SIG-M5 (cell line): ENCODE data around the gene LRP2.

Experiments used
- DNase-seq: peaks from one replicate; lab custom pipeline; 2025; lab: John Stamatoyannopoulos, UW

LRP2 gene

GRCh38 chr2:169119851-169120250 is 242.5 kb downstream of the LRP2 start:
- DNase-seq: no peak

- DNase-seq: no peak
Measured at GRCh38 chr2:169119123-169119760, 243.1 kb downstream of the LRP2 start.

- no peak for DNase-seq
Measured at GRCh38 chr2:169118060-169118459, 244.3 kb downstream of the LRP2 start.

- no peak for DNase-seq
Measured at GRCh38 chr2:169116993-169117392, 245.3 kb downstream of the LRP2 start.

GRCh38 chr2:169116327-169116726 is 246.0 kb downstream of the LRP2 start:
- DNase-seq: no peak

GRCh38 chr2:169114056-169114455 is 248.3 kb downstream of the LRP2 start:
- no peak for DNase-seq

- no peak for DNase-seq
Measured at GRCh38 chr2:169112841-169113240, 249.5 kb downstream of the LRP2 start.

GRCh38 chr2:169110916-169111315 is 251.4 kb downstream of the LRP2 start:
- no peak for DNase-seq

- DNase-seq: no peak
Measured at GRCh38 chr2:169110419-169110818, 251.9 kb downstream of the LRP2 start.

GRCh38 chr2:169109502-169110409 is 252.6 kb downstream of the LRP2 start:
- DNase-seq: no peak

GRCh38 chr2:169108099-169108884 is 254.0 kb downstream of the LRP2 start:
- DNase-seq: no peak

- no peak for DNase-seq
Measured at GRCh38 chr2:169107645-169108044, 254.7 kb downstream of the LRP2 start.

- DNase-seq: no peak
Measured at GRCh38 chr2:169106563-169107545, 255.5 kb downstream of the LRP2 start.

- DNase-seq: no peak
Measured at GRCh38 chr2:169106134-169106533, 256.2 kb downstream of the LRP2 start.

GRCh38 chr2:169105476-169105875 is 256.9 kb downstream of the LRP2 start:
- no peak for DNase-seq

GRCh38 chr2:169104848-169105247 is 257.5 kb downstream of the LRP2 start:
- DNase-seq: no peak

GRCh38 chr2:169095621-169096105 is 266.7 kb downstream of the LRP2 start:
- no peak for DNase-seq

GRCh38 chr2:169094676-169095075 is 267.7 kb downstream of the LRP2 start:
- no peak for DNase-seq

GRCh38 chr2:169093535-169093934 is 268.8 kb downstream of the LRP2 start:
- no peak for DNase-seq

GRCh38 chr2:169091761-169092519 is 270.4 kb downstream of the LRP2 start:
- DNase-seq: no peak
